Stimulated activated CD4-positive, alpha-beta T cell treated with anti-CD3 and anti-CD28 coated beads, Interleukin-15, amount 100 ng/mL, for 1 hour (primary cell): ENCODE data around the gene NCAPH2.

Experiments used
- DNase-seq, 2 donors: peaks; one replicate each; pipeline ENCODE4 v3.0.0-alpha.2; 2020; ENCODE audit warnings: low read depth in 1 of 2, low spot score in 1 of 2

Gene NCAPH2

DNA sequence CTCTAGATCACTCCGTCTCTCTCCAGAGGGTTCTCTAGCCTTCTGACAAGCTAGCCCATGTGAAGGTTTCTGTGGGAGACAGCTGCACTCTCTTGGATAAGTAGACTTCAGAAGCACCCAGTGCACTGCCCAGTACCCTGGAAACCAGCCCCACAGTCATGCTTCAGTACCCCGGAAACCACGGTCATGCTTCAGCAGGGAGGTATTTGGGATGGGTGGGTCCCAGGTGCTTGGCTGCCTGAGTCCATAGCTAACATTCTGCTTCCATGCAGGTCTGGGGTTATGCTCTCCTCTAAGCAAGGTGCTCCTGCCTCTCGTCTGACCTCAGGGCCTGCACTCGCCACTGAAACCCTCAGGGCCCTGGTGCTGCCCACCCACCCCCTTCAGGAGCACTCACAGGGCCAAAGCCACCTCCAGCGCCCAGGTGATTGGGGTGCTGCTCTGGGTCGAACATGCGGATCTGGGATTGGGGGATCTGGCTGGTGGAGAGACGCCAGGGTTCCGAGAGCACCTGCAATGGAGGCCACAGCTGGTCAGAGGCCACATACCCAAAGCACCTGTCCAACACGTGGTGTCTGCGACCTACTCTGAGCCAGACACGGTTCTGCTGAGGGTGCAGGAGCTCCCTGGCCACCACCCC lies 62.0 kb downstream of the NCAPH2 start:
- DNase-seq = no peak

DNA sequence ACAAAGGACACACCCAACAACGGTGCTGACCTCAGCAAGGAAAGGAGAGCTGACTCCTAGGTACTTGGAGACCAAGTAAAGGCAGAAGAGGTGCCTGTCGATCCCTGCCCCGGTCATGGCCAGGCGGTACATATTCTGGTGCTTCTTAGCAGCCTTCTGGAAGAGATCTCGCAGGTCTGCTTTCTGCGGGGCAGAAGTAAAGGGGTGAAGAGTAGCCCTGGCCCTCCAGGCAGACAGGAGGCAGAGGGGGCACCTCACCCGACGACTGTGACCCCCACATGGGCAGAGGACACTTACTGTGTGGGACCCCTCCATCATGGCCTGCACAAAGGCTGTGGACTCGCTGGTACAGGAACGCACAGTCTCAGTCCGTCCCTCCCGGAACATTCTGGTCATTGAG lies 62.8 kb downstream of the NCAPH2 start:
- no peak for DNase-seq

DNA sequence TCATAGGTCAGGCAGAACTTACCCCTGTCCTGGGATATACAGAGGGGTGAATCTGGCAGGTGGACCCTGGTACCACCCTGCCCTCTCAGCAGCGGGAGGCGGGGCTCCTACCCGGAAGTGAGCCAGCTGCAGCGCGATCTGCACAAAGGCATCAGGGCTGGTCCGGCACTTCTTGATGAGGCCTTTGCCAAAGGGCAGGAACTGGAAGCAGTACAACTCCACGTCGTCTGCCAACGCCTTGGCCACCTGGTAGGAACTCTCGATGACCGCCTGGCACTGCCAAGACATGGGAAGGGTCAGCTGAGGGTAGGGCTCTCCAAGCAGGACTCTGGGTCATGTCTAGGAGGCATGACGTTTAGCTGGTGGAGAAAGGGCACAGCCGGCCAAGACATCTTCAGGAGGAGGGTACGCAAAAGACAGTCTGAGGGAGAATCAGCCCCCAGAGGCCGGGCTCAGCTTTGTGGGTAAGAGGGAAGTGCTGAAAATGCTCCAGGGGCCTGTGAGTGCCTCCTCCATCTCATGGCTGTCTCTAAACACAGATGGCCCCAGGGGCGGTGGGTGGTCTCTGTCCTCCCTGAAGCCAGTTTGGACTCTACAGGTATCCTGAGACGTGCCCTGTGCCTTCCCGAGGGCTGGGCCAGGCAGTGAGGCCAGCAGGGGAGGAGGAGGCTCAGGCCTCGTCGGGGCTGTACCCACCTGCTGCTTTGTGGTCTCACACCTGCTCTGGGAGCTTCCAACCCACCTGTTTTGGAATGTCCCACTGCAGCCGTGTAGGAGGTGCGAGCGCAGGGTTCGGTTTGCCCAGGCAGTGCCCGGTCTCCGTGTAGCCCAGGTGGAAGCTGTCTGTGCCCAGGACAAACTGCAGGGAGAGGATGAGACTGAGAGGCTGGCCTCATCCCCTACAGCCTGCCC lies 63.5 kb downstream of the NCAPH2 start:
- DNase-seq = no peak

DNA sequence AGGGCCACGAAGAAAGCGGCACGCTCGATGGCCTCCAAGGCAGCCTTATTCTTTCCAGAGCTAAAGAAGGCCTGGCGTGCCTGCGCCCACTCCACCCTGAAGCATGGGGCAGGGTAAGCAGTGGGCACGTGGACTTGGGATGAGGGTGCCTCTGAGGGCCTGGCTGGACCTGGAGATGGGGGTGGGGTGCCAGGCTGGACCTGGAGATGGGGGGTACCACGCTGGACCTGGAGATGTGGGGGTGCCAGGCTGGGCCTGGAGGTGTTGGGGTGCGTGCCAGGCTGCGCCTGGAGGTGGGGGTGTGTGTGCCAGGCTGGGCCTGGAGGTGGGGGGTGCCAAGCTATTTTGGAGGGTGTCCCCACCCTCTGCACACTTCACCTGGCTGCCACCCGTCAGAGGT lies 64.9 kb downstream of the NCAPH2 start:
- no peak for DNase-seq

DNA sequence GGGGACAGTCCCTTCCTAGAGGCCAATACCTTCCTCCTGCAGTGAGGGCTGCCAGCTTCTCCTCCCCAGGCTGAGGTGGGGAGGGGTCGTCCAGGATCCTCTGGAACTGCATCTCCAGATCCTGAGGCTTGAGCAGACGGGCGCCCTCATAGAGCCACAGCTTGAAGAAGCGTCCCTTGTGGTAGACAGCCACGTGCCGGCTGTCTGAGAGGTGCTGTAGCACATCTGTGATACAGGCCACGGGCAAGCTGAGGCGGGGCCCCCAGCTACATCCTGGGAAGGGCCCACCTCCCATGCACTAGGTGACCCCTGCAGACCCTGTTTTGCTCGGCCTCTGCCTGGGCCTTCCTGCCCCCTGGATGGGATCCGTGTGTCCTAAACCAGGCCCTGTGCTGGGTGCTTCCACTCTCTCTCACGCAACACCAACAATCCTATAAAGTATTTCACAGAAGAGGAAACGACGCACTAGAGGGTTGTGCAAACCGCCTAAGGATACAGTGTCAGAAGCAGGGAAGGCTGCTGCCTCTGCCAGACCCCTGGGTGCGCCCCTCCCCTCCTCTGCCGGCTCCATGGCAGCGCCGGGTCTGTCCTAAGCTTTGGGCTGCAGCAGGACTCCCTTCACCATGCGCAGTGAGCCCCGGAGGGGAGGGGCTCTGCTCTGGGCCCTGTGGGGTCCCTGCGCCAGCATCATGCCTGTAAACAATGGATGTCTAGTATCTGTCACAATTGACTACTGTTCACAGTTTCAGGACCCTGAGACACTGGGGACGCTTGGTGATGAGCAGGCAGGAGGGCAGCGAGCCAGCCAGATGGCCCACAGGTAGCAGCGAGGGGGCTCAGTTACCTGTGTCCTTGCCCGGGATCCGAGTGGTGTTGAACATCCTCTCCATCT lies 65.7 kb downstream of the NCAPH2 start:
- no peak for DNase-seq

DNA sequence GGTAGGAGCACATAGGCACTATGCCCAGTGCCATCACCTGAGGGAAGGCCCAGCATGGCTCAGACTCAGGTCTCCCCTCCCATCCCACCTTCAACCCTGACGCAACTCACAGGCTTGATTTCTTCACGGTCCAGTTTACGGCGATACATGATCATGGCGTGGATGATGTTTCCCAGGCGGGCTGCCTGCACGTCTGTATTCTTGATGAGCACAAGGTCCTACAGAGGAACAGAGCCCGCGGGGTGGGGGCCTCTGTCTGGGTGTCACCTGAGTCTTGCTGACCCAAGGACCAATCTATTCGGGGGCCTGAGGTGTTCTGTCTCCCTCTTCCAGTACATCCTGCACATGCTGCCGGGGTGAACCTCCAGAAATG lies 66.3 kb downstream of the NCAPH2 start:
- DNase-seq = no peak
